IPS-18c (cell line): Measurements from ENCODE around the gene PTPRN2.

ENCODE experiments used
- H3K4me3 ChIP-seq: 2 replicates; pipeline ENCODE4 v1.7.0; 2013; ENCODE audit warnings: low read depth, mild to moderate bottlenecking, low read length, moderate library complexity; ENCODE audit not compliant: insufficient read depth
- H3K9me3 ChIP-seq: one replicate; pipeline ENCODE4 v1.6.1; 2013; ENCODE audit warnings: mild to moderate bottlenecking, low read length, moderate library complexity; ENCODE audit not compliant: control insufficient read depth, insufficient read depth

Gene PTPRN2

DNA sequence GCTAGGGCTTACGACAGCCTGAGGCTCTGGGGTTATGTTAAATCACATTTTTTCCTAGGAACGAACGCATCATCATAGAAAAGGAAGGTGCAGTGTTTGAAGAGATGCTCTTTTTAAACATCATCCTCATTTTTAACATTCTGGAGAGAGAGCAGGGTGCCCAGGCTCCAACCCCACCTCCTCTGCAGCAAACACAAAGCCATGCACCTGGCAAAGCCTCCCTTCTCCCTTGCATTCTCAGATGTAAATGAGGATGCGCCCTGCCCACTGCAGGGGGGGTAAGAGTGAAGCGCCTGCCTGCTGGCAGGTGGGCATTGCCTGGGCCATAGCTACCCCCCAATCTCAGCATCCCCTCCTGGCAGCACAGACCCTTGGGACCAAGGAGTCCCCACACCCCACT is 92.4 kb downstream of the PTPRN2 start:
- H3K9me3 ChIP-seq = no peaks in the 10 kb centered on the region
- no peak overlapping the region for H3K4me3 ChIP-seq

DNA sequence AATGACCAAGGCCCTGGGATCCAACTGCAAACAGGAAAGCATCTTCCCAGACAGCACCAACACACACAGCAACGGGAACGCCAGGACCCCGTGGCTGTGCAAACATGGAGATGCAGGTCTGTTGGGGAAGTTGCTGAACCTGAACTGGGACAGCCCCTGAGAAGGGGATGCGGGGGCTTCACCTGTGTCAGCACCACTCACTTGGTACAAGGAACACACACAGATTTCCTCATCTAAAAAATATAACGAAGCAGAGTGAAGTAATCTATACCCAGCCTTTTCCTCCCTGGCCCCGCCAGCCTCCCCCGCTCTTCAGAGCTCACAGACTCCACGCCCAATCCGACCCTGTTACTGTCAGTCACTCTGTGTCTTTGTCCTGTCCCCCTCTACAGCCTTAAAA is 93.0 kb downstream of the PTPRN2 start:
- Histone ChIP-seq H3K9me3 (no peaks in the 10 kb centered on the region), H3K4me3 (no peak overlapping the region)

DNA sequence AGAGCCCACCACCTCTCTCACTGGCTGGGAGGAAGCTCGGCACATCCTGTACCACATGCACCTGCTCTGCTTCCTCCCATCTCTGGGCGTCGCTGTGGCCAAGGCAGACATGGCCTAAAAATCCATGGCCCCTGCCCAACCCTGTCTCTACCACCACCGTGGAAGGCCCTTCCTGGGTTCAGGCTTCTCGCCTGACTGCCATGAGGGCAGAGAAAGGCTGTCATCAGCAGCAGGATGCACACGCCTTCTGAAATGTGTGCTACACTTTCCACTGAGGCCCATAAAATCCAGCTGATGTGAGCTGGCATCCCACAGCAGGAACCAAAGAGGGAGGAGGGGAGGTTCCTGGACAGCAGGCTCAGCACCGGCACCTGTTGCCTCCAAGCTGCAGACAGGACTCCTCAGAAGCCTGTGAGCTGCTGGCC is 93.4 kb downstream of the PTPRN2 start:
- no peaks in the 10 kb centered on the region for H3K9me3 ChIP-seq
- H3K4me3 ChIP-seq = no peak overlapping the region

GRCh38 chr7:158492367-158492764 is 95.3 kb downstream of the PTPRN2 start:
- no peaks in the 10 kb centered on the region for H3K9me3 ChIP-seq
- H3K4me3 ChIP-seq = no peak overlapping the region

DNA sequence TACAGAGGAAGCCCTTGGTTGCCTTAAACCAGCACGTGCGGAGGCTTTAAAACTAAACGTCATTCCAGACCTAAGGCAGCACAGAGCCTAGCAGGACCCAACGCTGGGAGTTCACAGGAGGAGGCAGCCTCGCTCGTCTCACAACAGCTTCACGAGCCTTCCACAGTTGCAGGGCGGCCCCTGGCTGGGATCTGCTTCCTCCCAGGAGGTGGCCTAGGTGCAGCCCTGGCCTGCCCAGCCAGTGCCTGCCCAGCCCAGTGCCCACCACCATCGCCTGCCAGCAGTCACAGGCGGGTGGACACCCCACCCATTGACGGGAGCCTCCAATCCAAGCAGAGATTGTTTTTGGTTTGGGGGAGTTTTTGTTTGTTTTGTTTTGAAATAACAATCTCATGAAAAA is 96.5 kb downstream of the PTPRN2 start:
- Histone ChIP-seq H3K9me3 (no peaks in the 10 kb centered on the region), H3K4me3 (no peak overlapping the region)

DNA sequence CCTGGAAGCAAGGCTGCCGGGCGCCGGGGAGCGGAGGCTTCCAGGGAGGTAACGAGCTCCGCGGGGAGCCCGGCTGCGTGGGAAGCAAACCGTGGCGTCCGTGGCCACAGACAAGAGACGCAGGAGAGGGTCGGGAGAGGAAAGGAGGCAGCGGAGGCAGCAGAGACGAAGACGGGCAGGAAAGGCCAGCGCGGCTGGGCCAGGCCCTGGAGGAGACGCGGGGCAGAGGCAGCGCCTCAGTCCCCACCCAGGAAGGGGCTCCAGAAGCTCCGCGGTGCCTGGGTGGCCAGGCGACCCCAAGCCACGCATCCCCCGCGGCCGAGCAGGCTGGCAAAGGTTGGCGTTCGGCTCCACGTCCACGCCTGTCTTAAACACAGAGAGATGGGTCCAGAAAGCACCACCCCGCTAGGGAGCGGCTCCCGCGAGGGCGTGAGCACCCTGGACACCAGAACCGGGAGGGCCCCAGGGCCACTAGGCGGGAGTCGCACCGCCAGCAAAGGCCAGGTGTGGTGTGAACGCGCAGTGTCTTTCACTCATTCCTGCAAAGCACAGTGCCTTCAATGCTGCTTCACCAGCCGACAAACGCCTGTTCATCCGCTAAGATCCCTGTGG is 97.3 kb downstream of the PTPRN2 start:
- Histone ChIP-seq H3K4me3 (no peak overlapping the region), H3K9me3 (no peaks in the 10 kb centered on the region)

- no peak overlapping the region for H3K4me3 ChIP-seq
- no peaks in the 10 kb centered on the region for H3K9me3 ChIP-seq
These were observed 98.0 kb downstream of the PTPRN2 start for GRCh38 chr7:158489462-158490155.

DNA sequence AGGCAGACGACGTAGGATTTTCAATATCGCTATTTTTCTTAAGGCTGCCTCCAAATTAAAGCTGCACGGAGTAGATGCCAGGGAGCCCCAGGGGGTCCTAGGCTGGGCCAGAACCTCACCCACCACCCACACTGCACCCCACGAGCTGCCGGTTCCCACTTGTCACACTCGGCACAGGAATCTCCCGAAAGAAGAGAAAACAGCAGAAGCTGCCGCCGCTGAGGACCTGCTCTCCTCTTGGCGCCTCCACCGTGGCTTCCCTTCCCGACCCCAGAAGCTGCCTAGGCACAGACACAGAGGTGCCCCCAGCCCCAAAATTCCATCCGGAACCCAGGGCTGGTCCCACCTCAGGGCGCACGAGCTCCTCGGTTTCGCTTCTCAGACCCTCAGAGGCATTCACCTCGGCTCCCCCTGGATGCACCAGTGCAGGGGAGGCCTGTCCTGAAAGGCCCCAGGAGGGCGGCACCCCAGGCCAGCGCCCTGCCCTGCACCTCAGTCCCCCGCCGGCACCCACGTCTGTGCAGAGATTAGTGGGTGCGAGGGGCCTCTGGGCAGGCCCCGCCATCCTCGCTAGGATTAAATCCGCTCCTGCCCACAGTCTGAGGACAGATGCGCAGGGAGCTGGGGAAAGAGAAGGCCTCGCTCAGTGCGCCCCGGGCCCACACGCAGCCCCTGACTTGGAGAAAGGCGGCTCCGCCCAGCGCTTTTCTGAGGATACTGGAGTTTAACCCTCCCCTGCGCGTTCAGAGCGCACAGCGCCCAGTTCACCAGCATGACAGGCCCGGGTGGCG is 99.2 kb downstream of the PTPRN2 start:
- H3K4me3 ChIP-seq = no peak overlapping the region
- no peaks in the 10 kb centered on the region for H3K9me3 ChIP-seq

DNA sequence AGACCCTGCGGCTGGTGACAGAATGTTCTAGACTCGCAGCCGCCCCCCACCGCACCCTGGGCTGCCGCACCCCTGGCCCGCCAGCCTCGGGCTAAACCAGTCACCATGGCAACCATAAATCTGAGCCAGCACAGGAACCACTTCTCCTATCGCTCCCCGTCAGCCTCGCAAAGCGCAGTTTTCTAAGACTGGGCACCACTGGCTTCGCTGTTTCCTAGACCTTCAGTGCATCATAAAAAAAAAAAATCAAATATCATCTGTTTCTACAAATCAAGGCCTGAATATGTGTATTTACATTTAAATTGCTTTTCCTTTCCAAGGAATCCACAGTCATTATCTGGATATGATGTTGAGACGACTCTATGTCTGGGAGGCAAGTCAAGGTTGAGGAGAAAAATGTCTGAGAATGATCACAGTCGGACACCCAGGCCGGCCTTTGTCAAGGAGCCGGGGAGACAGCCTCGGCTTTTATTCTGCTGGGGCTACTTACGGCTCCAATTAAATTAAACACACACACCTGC is 99.9 kb downstream of the PTPRN2 start:
- H3K9me3 ChIP-seq = no peaks in the 10 kb centered on the region
- no peak overlapping the region for H3K4me3 ChIP-seq

GRCh38 chr7:158486919-158487318 is 100.7 kb downstream of the PTPRN2 start:
- no peak overlapping the region for H3K4me3 ChIP-seq
- no peaks in the 10 kb centered on the region for H3K9me3 ChIP-seq

DNA sequence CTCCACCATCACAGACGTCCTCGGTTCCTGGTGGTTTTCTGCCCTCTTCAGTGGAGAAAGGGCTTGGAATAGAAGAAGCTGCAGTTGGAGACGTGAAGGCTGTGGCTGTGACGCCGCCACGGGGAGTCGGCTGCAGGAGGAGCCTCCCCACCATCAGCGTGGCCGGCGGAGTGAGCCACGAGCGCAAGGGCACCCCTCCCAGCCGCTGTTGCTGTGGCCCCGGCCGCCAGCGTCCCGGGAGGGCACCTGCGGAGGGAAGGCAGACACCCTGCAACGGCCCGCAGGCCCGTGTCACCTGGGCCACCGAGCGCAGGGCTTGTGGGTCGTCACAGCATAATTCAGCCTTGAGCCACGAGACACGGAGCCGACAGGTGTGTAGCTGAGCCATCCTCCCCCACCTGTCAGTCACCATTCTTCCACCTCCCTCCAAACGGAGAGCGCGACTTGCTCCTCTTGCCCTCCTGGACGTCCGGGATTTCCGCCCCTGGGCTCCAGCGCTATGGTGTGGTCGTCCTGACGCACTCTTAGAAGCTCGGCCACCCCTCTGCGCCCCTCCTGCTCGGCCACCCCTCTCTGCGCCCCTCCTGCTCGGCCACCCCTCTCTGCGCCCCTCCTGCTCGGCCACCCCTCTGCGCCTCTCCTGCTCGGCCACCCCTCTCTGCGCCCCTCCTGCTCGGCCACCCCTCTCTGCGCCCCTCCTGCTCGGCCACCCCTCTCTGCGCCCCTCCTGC is 102.7 kb downstream of the PTPRN2 start:
- H3K9me3 ChIP-seq = no peaks in the 10 kb centered on the region

GRCh38 chr7:158482480-158482879 is 105.1 kb downstream of the PTPRN2 start:
- Histone ChIP-seq H3K4me3 (no peak overlapping the region), H3K9me3 (no peaks in the 10 kb centered on the region)

More for the DNA sequence above, 102.7 kb downstream of the PTPRN2 start:
- no peak overlapping the region for H3K4me3 ChIP-seq

DNA sequence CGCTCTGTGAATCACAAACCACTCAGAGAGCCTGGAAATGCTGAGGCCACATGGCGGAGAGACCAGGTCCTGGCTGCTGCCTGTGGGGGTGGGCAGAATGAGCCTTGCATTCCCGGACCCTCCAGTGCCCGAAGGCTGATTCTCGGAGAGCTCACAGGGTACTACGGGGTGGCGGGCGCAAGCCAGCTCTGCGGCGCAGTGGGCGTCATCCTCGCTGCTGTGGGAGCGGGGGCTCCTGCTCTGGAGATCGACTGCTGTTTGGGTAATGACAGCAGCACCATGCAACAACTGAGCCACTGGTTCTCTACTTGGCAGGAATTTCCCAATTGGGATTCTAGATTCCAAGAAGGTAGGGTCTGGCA is 108.0 kb downstream of the PTPRN2 start:
- Histone ChIP-seq H3K4me3 (no peak overlapping the region), H3K9me3 (no peaks in the 10 kb centered on the region)

GRCh38 chr7:158479021-158479663 is 108.5 kb downstream of the PTPRN2 start:
- no peak overlapping the region for H3K4me3 ChIP-seq
- H3K9me3 ChIP-seq = no peaks in the 10 kb centered on the region

- no peaks in the 10 kb centered on the region for H3K9me3 ChIP-seq
- no peak overlapping the region for H3K4me3 ChIP-seq
These were observed 109.8 kb downstream of the PTPRN2 start for GRCh38 chr7:158477866-158478265.

DNA sequence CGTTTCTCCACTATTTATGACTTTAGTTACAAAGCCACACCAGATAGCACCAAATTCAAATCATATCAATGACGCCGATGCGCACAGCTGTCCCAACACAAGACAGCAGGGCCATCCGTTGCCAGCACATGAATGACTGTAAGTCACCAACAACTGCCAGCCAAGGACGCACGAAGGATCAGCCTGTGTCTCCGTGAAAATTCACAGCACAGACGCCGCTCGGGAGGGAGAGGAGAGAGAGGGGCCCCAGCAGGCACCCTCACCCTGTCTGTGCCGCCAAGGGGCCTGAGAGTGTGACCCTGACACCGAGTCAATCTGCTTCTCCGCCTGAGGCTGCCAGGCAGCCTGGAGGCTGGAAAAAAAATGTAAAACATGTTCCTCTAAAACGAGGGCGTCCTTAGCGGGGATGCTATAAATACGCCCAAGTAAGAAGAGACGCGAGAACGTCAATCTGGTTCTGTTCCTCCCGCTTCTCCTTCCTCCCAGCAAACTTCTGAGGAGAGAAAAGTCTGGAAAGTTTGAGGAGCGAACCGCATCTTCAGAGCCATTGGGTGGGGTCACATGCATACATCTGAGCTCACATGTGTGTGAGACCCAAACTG is 111.2 kb downstream of the PTPRN2 start:
- Histone ChIP-seq H3K4me3 (no peak overlapping the region), H3K9me3 (no peaks in the 10 kb centered on the region)

- Histone ChIP-seq H3K9me3 (no peaks in the 10 kb centered on the region), H3K4me3 (no peak overlapping the region)
These were observed 112.0 kb downstream of the PTPRN2 start for GRCh38 chr7:158475679-158476052.
